HG03342 (cell line): ENCODE data around the gene IL1RAPL2.
"Not testable (repeated sequence)": the region's sequence is repeated elsewhere in the genome, so short reads cannot be mapped to it uniquely, and the experiment has no call there.

Source experiments
- ATAC-seq: cut with Tn5 transposase; IDR thresholded peaks from one replicate; pipeline ENCODE4 v1.9.1; 2021; ENCODE audit warnings: mild to moderate bottlenecking, moderate library complexity; ENCODE audit not compliant: unreplicated experiment

Gene IL1RAPL2

GRCh38 chrX:105134273-105134672, 568.3 kb downstream of the IL1RAPL2 start:
- ATAC-seq: no peak

GRCh38 chrX:105136786-105137185, 570.8 kb downstream of the IL1RAPL2 start:
- ATAC-seq: no peak

GRCh38 chrX:105150036-105150435, 584.0 kb downstream of the IL1RAPL2 start:
- ATAC-seq: no peak

DNA sequence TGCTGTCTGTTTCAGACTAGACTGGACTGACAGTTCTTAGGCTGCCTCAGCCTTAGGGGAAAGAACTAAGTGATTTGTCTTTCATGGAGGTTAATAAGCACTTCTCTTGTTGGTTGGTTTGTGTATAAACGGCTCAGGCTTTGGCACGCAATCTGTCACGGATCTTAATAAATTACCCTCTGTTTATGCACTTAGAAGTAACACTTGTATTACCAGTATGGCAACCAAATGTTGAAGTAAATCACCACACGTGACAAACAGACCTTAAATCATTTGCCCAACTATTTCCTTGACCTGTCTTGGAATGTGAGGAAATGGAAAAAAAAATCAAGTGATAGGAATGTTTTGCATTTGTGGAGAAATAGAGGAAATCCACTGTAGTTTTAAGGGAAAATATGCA, 584.6 kb downstream of the IL1RAPL2 start:
- ATAC-seq: no peak

- no peak for ATAC-seq
Measured at GRCh38 chrX:105167233-105167632, 601.2 kb downstream of the IL1RAPL2 start.

GRCh38 chrX:105168577-105168976, 602.6 kb downstream of the IL1RAPL2 start:
- ATAC-seq: no peak

DNA sequence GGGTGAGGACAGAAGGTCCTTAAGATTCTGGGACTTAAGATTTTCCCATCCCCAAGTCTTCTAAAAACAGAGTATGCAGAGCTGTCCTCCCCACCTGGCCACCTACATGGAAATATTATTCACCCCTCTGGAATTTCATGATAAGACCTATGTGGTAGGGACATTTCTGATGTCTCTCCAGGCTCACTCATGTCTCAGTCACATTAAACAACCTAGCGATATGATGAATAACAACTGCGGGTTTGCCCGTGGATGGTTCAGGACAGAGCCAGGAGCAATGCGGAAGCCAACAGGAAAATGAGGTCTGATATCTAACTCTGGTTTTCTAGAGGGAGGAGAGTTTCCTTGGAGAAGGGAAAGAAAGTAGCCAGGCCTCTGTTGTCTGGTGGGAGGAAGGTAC, 607.1 kb downstream of the IL1RAPL2 start:
- ATAC-seq: no peak

DNA sequence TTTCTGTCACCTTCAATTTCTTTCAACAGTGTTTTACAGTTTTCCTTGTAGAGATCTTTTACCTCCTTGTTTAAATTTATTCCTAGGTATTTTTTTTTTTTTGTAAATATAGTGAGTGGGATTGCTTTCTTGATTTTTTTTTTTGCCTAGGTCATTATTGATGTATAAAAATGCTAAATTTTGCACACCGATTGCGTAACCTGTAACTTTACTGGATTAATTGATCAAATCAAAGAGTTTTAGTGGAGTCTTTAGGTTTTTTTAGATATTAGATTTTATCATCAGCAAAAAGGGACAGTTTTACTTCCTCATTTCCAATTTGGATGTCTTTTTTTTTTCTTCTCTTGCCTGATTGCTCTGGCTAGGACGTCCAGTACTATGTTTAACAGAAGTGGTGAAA, 613.6 kb downstream of the IL1RAPL2 start:
- no peak for ATAC-seq

- ATAC-seq: no peak
Measured at GRCh38 chrX:105189093-105189492, 623.1 kb downstream of the IL1RAPL2 start.

DNA sequence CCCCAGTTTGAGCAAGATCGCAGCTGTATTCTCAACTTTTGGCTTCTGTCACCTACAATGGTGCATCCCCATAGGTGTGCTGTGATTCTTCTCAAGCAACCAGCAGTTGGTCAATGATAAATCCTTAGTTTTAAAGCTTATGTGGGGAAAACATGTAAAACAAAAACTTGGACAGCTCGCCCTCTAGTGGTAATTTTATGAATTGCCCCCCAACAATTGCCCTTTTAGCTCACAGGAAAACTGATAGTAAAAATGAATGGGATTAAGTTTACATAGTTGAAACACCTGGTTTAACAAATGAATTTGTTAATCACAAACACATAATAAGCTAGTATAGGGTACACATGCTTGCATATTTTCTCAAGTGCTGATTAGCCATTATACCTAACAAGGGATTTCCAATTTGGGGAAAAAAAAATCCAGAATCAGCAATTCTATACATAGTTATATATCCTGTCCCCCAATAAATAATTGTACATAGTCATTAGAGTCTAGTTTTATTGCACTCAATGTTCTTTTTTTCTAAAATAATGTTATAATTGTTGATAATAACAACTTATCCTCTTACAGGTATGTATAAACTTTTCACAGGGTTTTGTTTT, 624.4 kb downstream of the IL1RAPL2 start:
- ATAC-seq: no peak

- peak; percentile 84 for ATAC-seq
Measured at GRCh38 chrX:105191878-105192277, 625.9 kb downstream of the IL1RAPL2 start.

DNA sequence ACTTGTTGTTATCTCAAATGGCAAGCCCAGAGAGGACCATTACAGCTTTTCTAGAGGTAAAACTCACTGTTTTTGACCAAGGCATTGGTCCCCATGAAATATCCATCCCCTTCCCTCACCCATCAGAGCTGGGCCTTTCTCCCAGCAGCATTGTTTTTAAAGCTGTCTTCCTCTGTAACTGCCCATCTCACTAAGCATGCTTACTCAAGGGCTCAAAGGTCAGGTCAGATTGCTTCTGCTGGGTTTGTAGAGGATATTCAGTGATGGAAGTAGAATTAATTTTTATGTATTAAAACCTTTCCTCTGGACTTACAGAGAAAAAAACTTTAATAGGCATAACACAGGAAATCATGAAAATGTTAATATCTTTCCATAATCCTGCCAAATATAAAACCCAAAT, 643.4 kb downstream of the IL1RAPL2 start:
- no peak for ATAC-seq

DNA sequence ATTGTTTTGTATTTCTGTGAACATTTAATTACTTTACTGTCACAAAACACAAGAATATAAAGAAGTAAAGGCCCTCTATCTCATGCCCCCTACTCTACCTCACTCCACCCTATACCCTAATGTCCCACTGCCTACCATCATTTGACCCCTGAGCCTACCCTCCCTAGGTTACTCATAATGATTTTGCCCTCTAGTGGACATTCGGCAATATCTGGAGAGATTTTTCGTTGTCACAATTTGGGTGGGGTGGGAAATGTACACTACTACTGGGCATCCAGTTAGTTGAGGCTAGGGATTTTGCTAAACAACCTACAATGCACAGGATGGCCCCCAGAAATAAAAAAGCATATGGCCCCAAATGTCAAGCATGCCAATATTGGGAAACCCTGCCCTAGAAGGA, 644.3 kb downstream of the IL1RAPL2 start:
- ATAC-seq: no peak

GRCh38 chrX:105211066-105211575, 645.1 kb downstream of the IL1RAPL2 start:
- ATAC-seq: no peak

GRCh38 chrX:105219454-105220401, 653.7 kb downstream of the IL1RAPL2 start:
- ATAC-seq: no peak

GRCh38 chrX:105220636-105221035, 654.6 kb downstream of the IL1RAPL2 start, which contains the start of gene TEX13A:
TSS of gene TEX13A (minus strand) at chrX:105220694. CDS start at chrX:105220397, 297 bp downstream.
- ATAC-seq: no peak

DNA sequence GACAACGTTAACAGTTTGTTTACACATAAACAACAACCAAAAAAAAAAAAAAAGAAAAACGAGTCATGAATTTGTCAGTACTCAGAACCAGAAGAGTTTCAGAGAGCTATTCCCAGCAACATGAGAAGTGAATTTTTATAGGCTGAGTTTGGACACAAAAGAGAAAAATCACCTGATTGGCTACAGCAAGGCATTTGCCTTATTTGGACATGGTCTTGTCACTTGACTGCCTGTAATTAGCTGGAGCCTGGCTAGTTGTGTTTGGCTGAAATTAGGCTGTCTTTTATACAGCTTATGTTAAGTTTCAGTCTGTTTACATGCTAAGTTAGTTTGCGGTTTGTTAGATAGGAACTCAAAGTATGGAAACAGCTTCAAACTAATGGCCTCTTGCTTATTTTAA, 655.4 kb downstream of the IL1RAPL2 start:
- no peak for ATAC-seq

DNA sequence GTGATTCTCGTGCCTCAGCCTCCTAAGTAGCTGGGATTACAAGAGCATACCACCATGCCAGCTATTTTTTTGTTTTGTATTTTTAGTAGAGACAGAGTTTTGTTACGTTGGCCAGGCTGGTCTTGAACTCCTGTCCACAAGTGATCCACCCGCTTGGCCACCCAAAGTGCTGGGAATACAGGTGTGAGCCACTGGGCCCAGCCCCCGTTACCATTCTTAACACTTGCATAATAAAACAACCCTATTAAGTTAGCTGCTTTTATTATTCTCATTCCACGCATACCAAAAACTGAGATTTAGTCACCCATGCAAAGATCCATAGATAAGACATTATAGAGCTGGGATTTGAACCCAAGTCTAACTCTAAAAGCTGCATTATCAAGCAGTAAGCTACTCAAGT, 660.5 kb downstream of the IL1RAPL2 start:
- ATAC-seq: no peak

DNA sequence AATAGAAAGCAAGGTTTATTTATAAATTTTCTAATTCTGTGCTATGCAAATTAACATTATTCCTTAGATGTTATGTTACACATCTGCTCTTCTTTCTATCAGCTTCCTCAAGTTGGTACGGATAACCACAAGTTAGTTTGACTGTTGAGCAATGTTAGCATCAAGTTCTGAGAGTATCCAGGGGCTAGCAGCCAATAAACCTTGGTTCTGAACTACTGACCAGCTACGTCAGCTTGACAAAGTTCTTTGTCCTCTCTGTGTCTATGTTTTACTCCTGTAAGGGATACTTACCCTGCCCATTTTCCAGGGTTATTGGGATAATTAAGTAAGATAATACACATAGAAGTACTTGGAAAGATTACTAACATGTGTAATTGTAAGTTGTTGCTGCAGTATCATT, 662.6 kb downstream of the IL1RAPL2 start:
- ATAC-seq: no peak

DNA sequence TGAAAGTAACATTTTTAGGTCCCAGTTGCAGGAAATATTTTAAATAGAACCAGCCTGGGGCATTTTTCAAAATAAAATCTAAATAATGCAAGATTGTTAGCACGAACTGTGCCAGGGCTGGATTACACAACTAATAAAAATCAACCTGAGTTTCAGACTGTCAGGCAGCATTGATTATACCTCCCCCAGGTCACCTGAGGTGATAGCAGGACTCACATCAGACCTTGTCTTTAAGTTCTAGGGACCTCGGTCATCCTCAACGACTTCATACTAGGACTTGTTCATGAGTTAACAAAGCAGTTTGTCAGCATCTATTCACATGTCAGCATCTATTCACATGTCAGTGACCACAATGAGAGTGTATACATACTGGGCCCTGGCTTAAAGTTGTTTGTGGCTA, 663.1 kb downstream of the IL1RAPL2 start:
- ATAC-seq: no peak

- ATAC-seq: not testable (repeated sequence)
Measured at GRCh38 chrX:105237407-105237806, 671.4 kb downstream of the IL1RAPL2 start.

- ATAC-seq: no peak
Measured at GRCh38 chrX:105241056-105241455, 675.1 kb downstream of the IL1RAPL2 start.
